ENCODE results near the gene CLN6.

GRCh38 chr15:68184616-68185480, 44.7 kb downstream of the CLN6 start:
- TF ChIP-seq POLR2AphosphoS5 (IDR thresholded peaks at IDR 0.05), result no peak
- TF ChIP-seq EP300 (IDR thresholded peaks at IDR 0.05), result no peak
- no peak for TF ChIP-seq CTCF (IDR thresholded peaks at IDR 0.05)
- TF ChIP-seq POLR2A (IDR thresholded peaks at IDR 0.05), result no peak

Measured in stomach (tissue), 4 donors.